Hepatocyte (in vitro differentiated cells): ENCODE measurements around the gene CGAS. TPM values are rescaled to one million over a fixed set of nuclear protein-coding genes. Genes with fewer than 3 reads are reported as not detected.
"Not testable (repeated sequence)": the region's sequence is repeated elsewhere in the genome, so short reads cannot be mapped to it uniquely, and the experiment has no call there.

Source experiments
- DNase-seq: peaks from one replicate; pipeline ENCODE4 v3.0.0-alpha.2; 2016; ENCODE audit warnings: low spot score
- H2AFZ ChIP-seq: fragments of 200-600 bp; sonication (generic); 2 replicates; pipeline ENCODE4 v1.6.0; 2016; ENCODE audit warnings: antibody characterized with exemption, mild to moderate bottlenecking
- H3K27ac ChIP-seq: fragments of 200-600 bp; sonication (generic); 2 replicates; pipeline ENCODE4 v1.5.1; 2016; ENCODE audit warnings: mild to moderate bottlenecking
- H3K27me3 ChIP-seq: fragments of 200-600 bp; sonication (generic); 2 replicates; pipeline ENCODE4 v1.6.1; 2016
- H3K36me3 ChIP-seq: fragments of 200-600 bp; sonication (generic); replicated peaks from 2 replicates; pipeline ENCODE4 v1.5.1; 2016; ENCODE audit warnings: low read depth; ENCODE audit not compliant: insufficient read depth
- H3K4me1 ChIP-seq: fragments of 200-600 bp; sonication (generic); 2 replicates; pipeline ENCODE4 v1.5.1; 2016; ENCODE audit warnings: mild to moderate bottlenecking, moderate library complexity; ENCODE audit not compliant: insufficient read depth
- H3K4me2 ChIP-seq: fragments of 200-600 bp; sonication (generic); 2 replicates; pipeline ENCODE4 v1.6.0; 2016
- H3K4me3 ChIP-seq: fragments of 200-600 bp; sonication (generic); 2 replicates; pipeline ENCODE4 v1.5.1; 2016; ENCODE audit warnings: mild to moderate bottlenecking
- H3K79me2 ChIP-seq: fragments of 200-600 bp; sonication (generic); 2 replicates; pipeline ENCODE4 v1.6.0; 2017; ENCODE audit warnings: mild to moderate bottlenecking
- H3K9me2 ChIP-seq: fragments of 200-600 bp; sonication (generic); replicated peaks from 2 replicates; pipeline ENCODE4 v1.6.0; 2017; ENCODE audit warnings: mild to moderate bottlenecking; ENCODE audit not compliant: insufficient read depth
- H3K9me3 ChIP-seq: fragments of 200-600 bp; sonication (generic); 2 replicates; pipeline ENCODE4 v1.5.1; 2016; ENCODE audit warnings: low read depth, mild to moderate bottlenecking
- H4K20me1 ChIP-seq: fragments of 200-600 bp; sonication (generic); 2 replicates; pipeline ENCODE4 v1.6.0; 2016; ENCODE audit warnings: mild to moderate bottlenecking; ENCODE audit not compliant: insufficient read depth, poor library complexity, severe bottlenecking
- EZH2 ChIP-seq: fragments of 200-600 bp; sonication (generic); IDR thresholded peaks from 2 replicates; pipeline ENCODE4 v1.6.1; 2016; ENCODE audit warnings: antibody characterized with exemption, mild to moderate bottlenecking, borderline replicate concordance
- EZH2phosphoT487 ChIP-seq: fragments of 200-600 bp; sonication (generic); IDR thresholded peaks from one replicate; pipeline ENCODE4 v1.6.1; 2018; ENCODE audit warnings: antibody characterized with exemption, mild to moderate bottlenecking, low read depth, moderate library complexity; ENCODE audit not compliant: unreplicated experiment, severe bottlenecking
- WGBS: methylation state at CpG from one replicate; pipeline ENCODE4 v1.1.6; 2016; ENCODE audit warnings: low lambda C conversion rate; ENCODE audit errors: missing lambda C conversion rate; 5-methylcytosine and 5-hydroxymethylcytosine counted together
- polyA plus RNA-seq: library from polyadenylated mRNA; unstranded; fragments of >200 nt; fragmentation: Nextera tagmentation; extraction: Ambion mirVana; gene quantifications from 2 replicates; pipeline ENCODE4 v1.2.1, GENCODE V29; 2016
- total RNA-seq: library from RNA; depleted of rRNA; stranded (reverse); fragments of >200 nt; gene quantifications from 2 replicates; pipeline ENCODE4 v1.2.3, GENCODE V29; 2014
- TF ChIP-seq, protein P1 (sequence below): fragments of 200-600 bp; sonication (generic); IDR thresholded peaks from 2 replicates; pipeline ENCODE4 v1.5.1; 2016; ENCODE audit warnings: antibody characterized with exemption, mild to moderate bottlenecking; ENCODE audit not compliant: poor library complexity

The CGAS gene
- total and polyA plus RNA-seq, 2 experiments from 2014 or later, result 0.35 to 0.50 TPM

DNA sequence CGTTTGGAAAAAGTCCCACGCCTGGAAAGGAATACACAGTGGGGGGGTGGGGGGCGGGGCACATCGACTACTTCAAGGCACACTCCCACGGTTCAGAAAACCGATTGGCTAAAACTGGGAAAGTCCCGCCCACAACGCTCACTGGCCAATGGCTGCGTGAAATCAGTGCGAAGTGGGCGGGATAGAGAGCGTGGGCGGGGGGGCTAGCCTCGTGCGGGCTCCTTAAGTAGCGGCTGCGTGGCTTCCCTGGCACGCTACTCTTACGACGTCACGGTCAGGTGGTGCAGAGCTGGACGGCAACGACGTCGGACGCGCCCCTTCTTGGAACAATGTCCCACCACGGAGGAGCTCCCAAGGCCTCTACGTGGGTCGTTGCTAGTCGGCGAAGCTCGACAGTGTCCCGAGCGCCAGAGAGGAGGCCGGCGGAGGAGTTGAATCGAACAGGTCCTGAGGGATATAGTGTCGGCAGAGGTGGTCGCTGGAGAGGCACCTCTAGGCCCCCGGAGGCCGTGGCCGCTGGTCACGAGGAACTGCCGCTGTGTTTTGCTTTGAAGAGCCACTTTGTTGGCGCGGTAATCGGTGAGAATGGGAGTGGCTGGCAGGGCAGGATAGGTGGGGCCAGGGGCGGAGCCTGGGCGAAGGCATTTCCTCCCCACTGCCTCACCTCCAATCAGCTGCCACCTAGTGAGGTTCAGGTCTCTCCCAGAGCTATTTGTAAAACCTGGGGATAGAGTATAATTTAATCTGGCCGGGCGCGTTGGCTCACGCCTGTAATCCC lies 57.3 kb downstream of the CGAS start, which contains the start of gene DDX43:
TSS of gene DDX43 (plus strand) at position 252 of the 778 bp plus-strand sequence. CDS start at position 330, 78 bp downstream.
- Histone ChIP-seq H3K9me3 (no peaks in the 10 kb centered on the region), H3K4me1 (no peaks in the 10 kb centered on the region), H3K4me3 (no peak within 1 kb of the TSS), H3K79me2 (no peaks in the 10 kb centered on the region), H3K27ac (no peak within 1 kb of the TSS), H3K27me3 (no peaks in the 10 kb centered on the region), H3K9me2 (no peaks in the 10 kb centered on the region), H3K36me3 (no peaks in the 10 kb centered on the region), H3K4me2 (no peak within 1 kb of the TSS), H2AFZ (no peak within 1 kb of the TSS), H4K20me1 (no peaks in the 10 kb centered on the region)
- WGBS, result 98% methylated on average over 47 of the region's 54 CpGs
- DNase-seq, result no peak
- no peak for TF ChIP-seq EZH2
- TF ChIP-seq, protein P1, sequence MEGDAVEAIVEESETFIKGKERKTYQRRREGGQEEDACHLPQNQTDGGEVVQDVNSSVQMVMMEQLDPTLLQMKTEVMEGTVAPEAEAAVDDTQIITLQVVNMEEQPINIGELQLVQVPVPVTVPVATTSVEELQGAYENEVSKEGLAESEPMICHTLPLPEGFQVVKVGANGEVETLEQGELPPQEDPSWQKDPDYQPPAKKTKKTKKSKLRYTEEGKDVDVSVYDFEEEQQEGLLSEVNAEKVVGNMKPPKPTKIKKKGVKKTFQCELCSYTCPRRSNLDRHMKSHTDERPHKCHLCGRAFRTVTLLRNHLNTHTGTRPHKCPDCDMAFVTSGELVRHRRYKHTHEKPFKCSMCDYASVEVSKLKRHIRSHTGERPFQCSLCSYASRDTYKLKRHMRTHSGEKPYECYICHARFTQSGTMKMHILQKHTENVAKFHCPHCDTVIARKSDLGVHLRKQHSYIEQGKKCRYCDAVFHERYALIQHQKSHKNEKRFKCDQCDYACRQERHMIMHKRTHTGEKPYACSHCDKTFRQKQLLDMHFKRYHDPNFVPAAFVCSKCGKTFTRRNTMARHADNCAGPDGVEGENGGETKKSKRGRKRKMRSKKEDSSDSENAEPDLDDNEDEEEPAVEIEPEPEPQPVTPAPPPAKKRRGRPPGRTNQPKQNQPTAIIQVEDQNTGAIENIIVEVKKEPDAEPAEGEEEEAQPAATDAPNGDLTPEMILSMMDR, result no peak
- TF ChIP-seq EZH2phosphoT487, result no peak

DNA sequence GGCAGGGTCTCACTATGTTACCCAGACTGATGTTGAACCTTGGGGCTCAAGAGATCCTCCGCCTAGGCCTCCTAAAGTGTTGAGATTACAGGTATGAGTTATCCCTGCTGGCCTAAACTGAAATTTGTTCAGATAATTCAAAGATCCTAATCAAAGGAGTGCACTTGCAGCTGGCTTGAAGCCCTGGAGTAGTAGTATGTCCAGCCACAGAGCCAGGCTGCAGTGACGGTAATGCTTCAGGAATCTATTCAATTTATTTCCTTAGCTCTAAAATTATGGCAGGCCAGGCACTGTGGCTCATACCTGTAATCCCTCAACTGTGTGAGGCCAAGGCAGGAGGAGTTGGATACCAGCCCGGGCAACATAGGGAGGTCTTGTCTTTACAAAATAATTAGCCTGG lies 58.8 kb downstream of the CGAS start:
- no peaks in the 10 kb centered on the region for H3K79me2 ChIP-seq
- H3K9me3 ChIP-seq, result no peaks in the 10 kb centered on the region
- no peak overlapping the region for H3K4me2 ChIP-seq
- no peak overlapping the region for H3K27ac ChIP-seq
- no peak for TF ChIP-seq EZH2phosphoT487
- no peak for TF ChIP-seq EZH2
- TF ChIP-seq, protein P1, result no peak
- no peaks in the 10 kb centered on the region for H3K36me3 ChIP-seq
- no peak for DNase-seq
- no peaks in the 10 kb centered on the region for H4K20me1 ChIP-seq
- no peaks in the 10 kb centered on the region for H3K9me2 ChIP-seq
- no peaks in the 10 kb centered on the region for H3K4me1 ChIP-seq
- no peak overlapping the region for H3K4me3 ChIP-seq
- no peaks in the 10 kb centered on the region for H3K27me3 ChIP-seq
- 86% methylated on average over 3 of the region's 3 CpGs for WGBS
- no peak overlapping the region for H2AFZ ChIP-seq

DNA sequence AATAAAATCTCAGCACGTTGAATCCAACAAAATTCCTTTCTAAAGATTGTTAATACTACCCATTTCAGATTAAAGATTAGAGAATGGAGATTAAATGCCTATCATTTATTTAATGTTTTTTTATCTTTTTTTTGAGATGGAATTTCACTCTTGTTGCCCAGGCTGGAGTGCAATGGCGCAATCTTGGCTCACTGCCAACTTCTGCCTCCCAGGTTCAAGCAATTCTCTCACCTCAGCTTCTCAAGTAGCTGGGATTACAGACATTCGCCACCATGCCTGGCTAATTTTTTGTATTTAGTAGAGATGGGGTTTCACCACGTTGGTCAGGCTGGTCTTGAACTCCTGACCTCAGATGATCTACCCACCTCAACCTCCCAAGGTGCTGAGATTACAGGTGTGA lies 59.9 kb downstream of the CGAS start:
- H4K20me1 ChIP-seq, DNase-seq, H3K4me2 ChIP-seq, H3K4me3 ChIP-seq, H3K27me3 ChIP-seq, H3K36me3 ChIP-seq, H3K9me3 ChIP-seq, H3K4me1 ChIP-seq, H3K27ac ChIP-seq, H3K79me2 ChIP-seq, H3K9me2 ChIP-seq, H2AFZ ChIP-seq: not testable (repeated sequence)
- WGBS, result 83% methylated on average over 4 of the region's 4 CpGs

DNA sequence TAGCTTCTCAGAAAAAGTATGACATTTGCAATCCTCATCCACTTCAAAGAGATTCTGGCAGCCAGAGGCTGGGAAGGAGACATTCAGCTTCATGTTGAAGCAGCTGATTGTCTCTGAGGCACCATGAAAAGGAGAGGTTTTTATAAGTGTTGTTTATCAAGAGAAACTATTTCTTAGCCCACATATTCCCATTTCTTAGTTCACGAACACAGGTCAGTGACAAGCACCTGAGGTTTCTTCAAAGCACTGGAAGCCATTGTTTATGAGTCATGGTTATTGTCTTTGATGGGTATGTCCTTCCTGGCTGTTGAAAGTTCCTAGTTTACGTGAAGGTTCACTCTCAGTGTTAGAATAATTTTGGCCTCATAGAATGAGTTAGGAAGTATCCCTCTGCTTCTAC lies 60.4 kb downstream of the CGAS start:
- TF ChIP-seq EZH2phosphoT487 (no peak), EZH2 (no peak)
- TF ChIP-seq, protein P1, result no peak
- Histone ChIP-seq H3K9me2 (no peaks in the 10 kb centered on the region), H3K79me2 (no peaks in the 10 kb centered on the region), H3K36me3 (no peaks in the 10 kb centered on the region), H3K4me2 (no peak overlapping the region), H3K9me3 (no peaks in the 10 kb centered on the region), H4K20me1 (no peaks in the 10 kb centered on the region), H2AFZ (no peak overlapping the region), H3K4me1 (no peaks in the 10 kb centered on the region), H3K27ac (no peak overlapping the region), H3K4me3 (no peak overlapping the region), H3K27me3 (no peaks in the 10 kb centered on the region)
- WGBS, result 70% methylated on average over 2 of the region's 2 CpGs
- DNase-seq, result no peak
